Glomerular endothelial cell (primary cell): ENCODE measurements around the gene KLHDC8B. TPM values are rescaled to one million over a fixed set of nuclear protein-coding genes. Genes with fewer than 3 reads are reported as not detected.
"Not testable (repeated sequence)": the region's sequence is repeated elsewhere in the genome, so short reads cannot be mapped to it uniquely, and the experiment has no call there.

Experiments used
- DNase-seq: peaks from one replicate; pipeline ENCODE4 v3.0.0-alpha.2; 2011; ENCODE audit warnings: low read depth, low spot score; ENCODE audit errors: extremely low read depth
- total RNA-seq: library from RNA; depleted of rRNA; stranded (reverse); fragments of >200 nt; gene quantifications from 2 replicates; pipeline ENCODE4 v1.2.3, GENCODE V29; 2015

Gene KLHDC8B
- total RNA-seq, 1 donor from 2014 or later = 110 TPM

- no peak for DNase-seq
These were observed 8.7 kb downstream of the KLHDC8B start for GRCh38 chr3:49180116-49180515.

DNA sequence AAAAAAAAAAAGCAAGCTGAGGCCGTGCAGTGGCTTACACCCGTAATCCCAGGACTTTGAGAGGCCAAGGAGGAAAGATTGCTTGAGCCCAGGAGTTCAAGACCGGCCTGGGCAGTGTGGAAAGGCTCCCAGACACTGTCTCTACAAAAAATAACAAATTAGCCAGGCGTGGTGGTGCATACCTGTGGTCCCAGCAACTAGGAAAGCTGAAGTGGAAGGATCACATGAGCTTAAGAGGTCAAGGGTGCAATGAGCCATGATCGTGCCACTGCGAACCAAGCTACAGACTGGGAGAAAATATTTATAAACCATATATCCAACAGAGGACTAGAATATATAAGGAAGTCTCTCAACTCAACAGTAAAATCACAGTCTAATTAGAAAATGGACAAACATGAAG is 10.0 kb downstream of the KLHDC8B start:
- no peak for DNase-seq

GRCh38 chr3:49182682-49183081 is 11.3 kb downstream of the KLHDC8B start:
- no peak for DNase-seq

- no peak for DNase-seq
These were observed 12.5 kb downstream of the KLHDC8B start for GRCh38 chr3:49183873-49184272.

DNA sequence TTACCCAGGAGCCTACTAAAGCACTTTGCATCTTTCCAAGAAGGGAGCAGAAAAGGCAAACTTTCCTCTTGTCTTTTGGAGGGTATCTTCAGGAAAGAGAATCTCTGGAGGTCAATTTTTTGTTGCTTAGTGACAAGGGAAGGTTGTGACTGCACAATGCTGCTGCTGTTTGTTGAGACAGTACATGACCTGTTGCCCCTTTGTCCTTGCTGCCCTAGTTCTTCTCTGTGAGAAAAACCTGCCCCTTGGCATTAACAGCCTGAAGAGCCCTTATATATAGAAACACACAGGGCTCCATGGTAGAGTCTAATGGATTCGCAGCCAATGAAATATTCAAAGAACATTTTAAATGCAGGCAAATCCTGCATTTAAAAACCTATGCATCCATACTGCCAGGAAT is 20.3 kb downstream of the KLHDC8B start:
- no peak for DNase-seq

GRCh38 chr3:49198161-49198560 is 26.8 kb downstream of the KLHDC8B start:
- no peak for DNase-seq

DNA sequence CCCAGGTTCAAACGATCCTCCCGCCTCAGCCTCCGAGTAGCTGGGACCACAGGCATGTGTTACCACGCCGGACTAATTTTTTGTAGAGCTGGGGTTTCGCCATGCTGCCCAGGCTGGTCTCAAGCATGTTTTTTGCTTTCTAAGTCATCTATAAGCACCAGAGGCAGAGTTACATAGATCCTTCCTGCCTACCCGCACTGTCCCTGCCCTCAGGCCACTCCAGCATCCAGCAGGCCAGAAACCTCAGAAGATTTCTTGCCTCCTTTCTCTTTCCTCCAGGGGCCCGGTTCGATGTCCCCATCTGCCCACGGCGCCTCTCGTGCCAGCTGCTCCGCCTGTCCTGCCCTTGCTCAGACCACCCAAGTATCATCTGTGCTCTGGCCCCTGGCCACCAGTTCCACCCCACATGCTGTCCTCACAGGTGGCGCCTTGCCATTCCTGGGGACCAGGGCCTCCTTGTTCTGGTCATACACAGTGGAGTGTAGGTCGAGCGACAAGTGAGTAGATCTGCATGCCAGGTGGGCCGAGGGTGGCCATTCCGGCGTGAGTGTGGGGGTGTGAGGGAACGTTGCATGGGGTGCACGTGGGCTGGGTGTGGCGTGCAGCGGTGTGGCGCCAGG is 27.3 kb downstream of the KLHDC8B start:
- no peak for DNase-seq

GRCh38 chr3:49199239-49199899 is 28.0 kb downstream of the KLHDC8B start:
- peak; percentile 33 for DNase-seq

GRCh38 chr3:49199900-49200281 is 28.5 kb downstream of the KLHDC8B start:
- DNase-seq = no peak

DNA sequence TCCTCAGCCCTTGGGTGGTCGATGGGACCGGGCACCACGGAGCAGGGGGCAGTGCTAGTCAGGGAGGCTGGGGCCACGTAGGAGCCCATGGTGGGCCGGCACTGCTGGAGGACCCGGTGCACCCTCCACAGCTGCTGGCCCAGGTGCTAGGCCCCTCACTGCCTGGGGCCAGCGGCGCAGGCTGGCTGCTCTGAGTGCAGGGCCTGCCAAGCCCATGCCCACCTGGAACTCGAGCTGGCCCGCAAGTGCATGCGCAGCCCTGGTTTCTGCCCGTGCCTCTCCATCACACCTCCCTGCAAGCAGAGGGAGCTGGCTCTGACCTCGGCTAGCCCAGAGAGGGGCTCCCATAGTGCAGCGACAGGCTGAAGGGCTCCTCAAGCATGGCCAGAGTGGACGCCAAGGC is 42.1 kb downstream of the KLHDC8B start:
- DNase-seq = no peak

- no peak for DNase-seq
These were observed 42.6 kb downstream of the KLHDC8B start for GRCh38 chr3:49213998-49214397.

DNA sequence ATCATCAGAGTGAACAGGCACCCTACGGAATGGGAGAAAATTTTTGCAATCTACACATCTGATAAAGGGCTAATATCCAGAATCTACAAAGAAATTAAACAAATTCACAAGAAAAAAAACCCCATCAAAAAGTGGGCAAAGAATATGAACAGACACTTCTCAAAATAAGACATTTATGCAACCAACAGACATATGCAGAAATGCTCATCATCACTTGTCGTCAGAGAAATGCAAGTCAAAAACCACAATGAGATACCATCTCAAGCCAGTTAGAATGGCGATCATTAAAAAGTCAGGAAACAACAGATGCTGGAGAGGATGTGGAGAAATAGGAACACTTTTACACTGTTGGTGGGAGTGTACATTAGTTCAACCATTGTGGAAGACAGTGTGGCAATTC is 45.3 kb downstream of the KLHDC8B start:
- not testable (repeated sequence) for DNase-seq

DNA sequence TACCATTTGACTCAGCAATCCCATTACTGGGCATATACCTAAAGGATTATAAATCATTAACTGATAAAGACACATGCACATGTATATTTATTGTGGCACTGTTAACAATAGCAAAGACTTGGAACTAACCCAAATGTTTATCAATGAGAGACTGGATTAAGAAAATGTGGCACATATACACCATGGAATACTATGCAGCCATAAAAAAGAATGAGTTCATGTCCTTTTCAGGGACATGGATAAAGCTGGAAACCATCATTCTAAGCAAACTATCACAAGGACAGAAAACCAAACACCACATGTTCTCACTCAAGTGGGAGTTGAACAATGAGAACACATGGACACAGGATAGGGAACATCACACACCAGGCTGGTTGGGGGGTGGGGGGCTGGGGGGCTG is 45.7 kb downstream of the KLHDC8B start:
- DNase-seq = not testable (repeated sequence)

- DNase-seq = no peak
These were observed 46.5 kb downstream of the KLHDC8B start for GRCh38 chr3:49217688-49218470.

GRCh38 chr3:49218471-49218989 is 47.1 kb downstream of the KLHDC8B start:
- DNase-seq = peak; percentile 91

- no peak for DNase-seq
These were observed 47.7 kb downstream of the KLHDC8B start for GRCh38 chr3:49219132-49219531.

DNA sequence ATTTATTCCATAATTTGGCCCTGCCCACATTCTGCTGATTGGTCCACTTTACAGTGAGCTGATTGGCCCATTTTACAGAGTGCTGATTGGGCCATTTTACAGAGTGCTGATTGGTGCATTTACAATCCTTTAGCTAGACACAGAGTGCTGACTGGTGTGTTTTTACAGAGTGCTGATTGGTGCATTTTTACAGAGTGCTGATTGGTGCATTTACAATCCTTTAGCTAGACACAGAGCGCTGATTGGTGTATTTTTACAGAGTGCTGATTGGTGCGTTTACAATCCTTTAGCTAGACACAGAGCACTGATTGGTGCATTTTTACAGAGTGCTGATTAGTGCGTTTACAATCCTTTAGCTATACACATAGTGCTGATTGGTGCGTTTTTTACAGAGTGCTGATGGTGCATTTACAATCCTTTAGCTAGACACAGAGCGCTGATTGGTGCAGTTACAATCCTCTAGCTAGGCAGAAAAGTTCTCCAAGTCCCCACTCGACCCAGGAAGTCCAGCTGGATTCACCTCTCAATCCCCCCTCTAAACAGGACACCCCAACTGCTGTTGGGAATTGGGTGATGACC is 49.7 kb downstream of the KLHDC8B start:
- not testable (repeated sequence) for DNase-seq

DNA sequence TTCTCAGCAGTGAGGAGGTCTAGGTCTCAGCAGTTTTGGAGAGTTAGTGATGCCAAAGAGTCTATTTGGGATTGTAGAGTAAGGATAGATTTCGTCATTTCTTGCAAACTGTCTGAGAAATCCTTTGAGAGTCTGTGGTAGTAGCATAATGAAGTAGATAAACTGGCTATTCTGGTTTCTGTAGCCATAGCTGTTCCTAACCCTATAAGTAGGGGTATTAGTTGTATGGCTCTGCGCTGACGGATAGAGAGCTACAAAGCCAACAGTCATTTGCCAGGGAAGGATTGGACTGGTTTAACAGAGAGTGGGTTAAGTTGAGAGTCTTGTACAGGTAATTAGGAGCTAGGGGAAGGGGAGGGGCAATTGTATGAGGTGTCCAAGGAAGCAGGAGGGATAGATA is 50.6 kb downstream of the KLHDC8B start:
- DNase-seq = no peak
